ENCODE results near the gene RPTOR.
"Not testable (repeated sequence)": the region's sequence is repeated elsewhere in the genome, so short reads cannot be mapped to it uniquely, and the experiment has no call there.

RPTOR gene

DNA sequence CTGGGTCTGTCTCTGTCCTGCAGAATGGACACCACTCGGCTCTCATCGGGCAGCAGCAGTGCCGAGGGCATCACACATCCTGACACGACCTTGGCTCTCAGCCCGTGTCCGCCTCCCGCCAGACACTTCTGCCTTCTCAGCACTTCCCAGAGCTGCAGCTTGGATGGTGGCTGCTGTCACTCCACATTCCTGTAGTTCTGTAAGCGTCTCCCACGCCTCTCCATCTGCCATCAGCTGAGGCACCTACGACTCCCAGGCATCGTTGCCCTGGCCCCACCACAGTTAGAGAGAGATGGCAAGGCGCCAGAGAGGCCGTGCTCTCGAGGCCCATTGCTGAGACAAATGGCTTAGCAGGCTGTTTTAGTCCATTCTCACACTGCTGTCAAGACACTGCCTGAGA lies 251.1 kb downstream of the RPTOR start:
- Histone ChIP-seq H3K36me3 (peaks cover 12% of the 10 kb centered on the region; the same call in 1 of the 2 replicates), H3K9me3 (no peaks in the 10 kb centered on the region), H3K4me3 (ENCODE audit: low read depth, low read length) (no peak overlapping the region), H3K27me3 (no peaks in the 10 kb centered on the region), H3K4me1 (peaks cover 16% of the 10 kb centered on the region)
- DNase-seq: peak; percentile 66
- TF ChIP-seq, protein P1, sequence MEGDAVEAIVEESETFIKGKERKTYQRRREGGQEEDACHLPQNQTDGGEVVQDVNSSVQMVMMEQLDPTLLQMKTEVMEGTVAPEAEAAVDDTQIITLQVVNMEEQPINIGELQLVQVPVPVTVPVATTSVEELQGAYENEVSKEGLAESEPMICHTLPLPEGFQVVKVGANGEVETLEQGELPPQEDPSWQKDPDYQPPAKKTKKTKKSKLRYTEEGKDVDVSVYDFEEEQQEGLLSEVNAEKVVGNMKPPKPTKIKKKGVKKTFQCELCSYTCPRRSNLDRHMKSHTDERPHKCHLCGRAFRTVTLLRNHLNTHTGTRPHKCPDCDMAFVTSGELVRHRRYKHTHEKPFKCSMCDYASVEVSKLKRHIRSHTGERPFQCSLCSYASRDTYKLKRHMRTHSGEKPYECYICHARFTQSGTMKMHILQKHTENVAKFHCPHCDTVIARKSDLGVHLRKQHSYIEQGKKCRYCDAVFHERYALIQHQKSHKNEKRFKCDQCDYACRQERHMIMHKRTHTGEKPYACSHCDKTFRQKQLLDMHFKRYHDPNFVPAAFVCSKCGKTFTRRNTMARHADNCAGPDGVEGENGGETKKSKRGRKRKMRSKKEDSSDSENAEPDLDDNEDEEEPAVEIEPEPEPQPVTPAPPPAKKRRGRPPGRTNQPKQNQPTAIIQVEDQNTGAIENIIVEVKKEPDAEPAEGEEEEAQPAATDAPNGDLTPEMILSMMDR (IDR thresholded peaks at IDR 0.05; ENCODE audit: low read depth, low read length): no peak

DNA sequence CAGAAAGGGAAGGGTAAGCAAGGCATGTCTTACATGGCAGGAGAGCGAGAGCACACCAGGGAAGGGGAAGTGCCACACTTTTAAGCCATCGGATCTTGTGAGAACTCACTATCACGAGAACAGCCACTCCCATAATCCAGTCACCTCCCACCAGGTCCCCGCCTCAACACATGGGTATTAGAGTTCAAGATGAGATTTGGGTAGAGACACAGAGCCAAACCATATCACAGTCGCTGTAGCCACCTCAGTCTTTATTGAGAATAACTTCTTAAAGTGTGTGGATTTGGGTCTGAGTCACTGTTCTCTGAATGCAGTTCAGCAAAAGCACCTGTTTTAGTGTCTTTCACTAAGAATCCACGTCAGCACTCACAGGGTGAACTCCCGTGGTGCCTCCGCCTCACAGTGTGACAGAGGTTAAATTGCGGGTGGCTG lies 251.8 kb downstream of the RPTOR start:
- Histone ChIP-seq H3K4me1 (peaks cover 9% of the 10 kb centered on the region), H3K4me3 (ENCODE audit: low read depth, low read length) (no peak overlapping the region), H3K27me3 (no peaks in the 10 kb centered on the region), H3K9me3 (no peaks in the 10 kb centered on the region), H3K36me3 (peaks cover 12% of the 10 kb centered on the region; the same call in 1 of the 2 replicates)
- no peak for DNase-seq
- TF ChIP-seq, protein P1 (IDR thresholded peaks at IDR 0.05; ENCODE audit: low read depth, low read length): no peak

DNA sequence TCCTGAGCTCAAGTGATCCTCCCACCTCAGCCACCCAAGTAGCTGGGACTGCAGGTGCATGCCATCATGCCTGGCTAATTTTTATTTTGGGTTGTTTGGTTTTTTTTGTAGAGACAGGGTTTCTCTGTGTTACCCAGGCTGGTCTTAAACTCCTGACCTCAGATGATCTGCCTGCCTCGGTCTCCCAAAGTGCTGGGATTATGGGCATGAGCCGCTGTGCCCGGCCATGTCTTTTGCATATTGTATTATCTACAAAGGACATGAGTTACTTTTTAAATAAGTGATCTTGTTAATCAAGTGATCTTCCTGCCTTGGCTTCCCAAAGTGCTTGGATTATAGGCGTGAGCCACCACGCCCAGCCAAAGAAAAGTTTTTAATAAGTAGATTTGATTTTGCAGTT lies 252.6 kb downstream of the RPTOR start:
- H3K4me3 ChIP-seq (ENCODE audit: low read depth, low read length); H3K27me3 ChIP-seq; DNase-seq; H3K9me3 ChIP-seq; H3K4me1 ChIP-seq: not testable (repeated sequence)
- H3K36me3 ChIP-seq: peaks cover 12% of the 10 kb centered on the region; the same call in 1 of the 2 replicates

DNA sequence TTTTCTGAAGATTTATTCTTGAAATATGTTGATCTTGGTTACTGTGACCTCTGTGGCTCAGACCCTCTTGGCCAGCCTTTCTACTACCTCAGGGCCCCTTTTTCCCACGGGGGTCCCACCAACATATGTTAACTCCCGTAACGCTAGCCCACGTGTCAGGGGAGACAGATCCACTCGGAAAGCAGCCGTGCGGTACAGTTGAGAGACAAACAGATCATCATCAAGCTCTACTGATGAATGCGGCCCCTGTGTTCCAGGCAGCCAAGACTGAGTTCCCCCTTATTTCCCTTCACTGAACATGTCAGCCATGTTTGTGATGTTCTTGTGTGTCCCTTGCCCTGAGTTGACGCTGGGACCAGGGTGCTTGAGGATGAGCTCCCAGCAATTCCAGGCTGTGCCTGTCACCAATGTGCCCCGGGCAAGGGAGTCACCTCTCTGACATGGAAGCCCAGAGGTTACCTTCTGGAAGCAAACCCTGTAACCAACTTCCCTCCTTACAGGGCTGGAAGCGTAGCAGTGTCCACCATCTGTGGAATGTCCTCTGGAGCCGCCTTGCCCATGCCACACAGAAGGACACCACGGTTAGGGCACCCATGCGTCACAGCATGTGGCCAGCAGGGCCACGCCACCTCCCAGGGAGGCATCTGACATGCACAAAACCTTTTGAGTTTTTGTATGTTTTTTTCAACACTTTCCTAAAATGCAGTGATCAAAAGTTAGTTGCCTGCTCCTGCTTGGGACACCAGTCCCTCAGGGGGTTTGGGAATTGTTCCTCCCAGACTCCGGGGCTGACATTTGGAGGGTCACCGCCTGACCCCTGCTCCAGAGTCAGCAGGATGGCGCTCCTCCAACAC lies 253.3 kb downstream of the RPTOR start:
- Histone ChIP-seq H3K27me3 (no peaks in the 10 kb centered on the region), H3K4me1 (peaks cover 4% of the 10 kb centered on the region), H3K36me3 (peaks cover 12% of the 10 kb centered on the region; the same call in 1 of the 2 replicates), H3K9me3 (no peaks in the 10 kb centered on the region), H3K4me3 (ENCODE audit: low read depth, low read length) (no peak overlapping the region)
- DNase-seq: no peak
- TF ChIP-seq, protein P1 (IDR thresholded peaks at IDR 0.05; ENCODE audit: low read depth, low read length): no peak

DNA sequence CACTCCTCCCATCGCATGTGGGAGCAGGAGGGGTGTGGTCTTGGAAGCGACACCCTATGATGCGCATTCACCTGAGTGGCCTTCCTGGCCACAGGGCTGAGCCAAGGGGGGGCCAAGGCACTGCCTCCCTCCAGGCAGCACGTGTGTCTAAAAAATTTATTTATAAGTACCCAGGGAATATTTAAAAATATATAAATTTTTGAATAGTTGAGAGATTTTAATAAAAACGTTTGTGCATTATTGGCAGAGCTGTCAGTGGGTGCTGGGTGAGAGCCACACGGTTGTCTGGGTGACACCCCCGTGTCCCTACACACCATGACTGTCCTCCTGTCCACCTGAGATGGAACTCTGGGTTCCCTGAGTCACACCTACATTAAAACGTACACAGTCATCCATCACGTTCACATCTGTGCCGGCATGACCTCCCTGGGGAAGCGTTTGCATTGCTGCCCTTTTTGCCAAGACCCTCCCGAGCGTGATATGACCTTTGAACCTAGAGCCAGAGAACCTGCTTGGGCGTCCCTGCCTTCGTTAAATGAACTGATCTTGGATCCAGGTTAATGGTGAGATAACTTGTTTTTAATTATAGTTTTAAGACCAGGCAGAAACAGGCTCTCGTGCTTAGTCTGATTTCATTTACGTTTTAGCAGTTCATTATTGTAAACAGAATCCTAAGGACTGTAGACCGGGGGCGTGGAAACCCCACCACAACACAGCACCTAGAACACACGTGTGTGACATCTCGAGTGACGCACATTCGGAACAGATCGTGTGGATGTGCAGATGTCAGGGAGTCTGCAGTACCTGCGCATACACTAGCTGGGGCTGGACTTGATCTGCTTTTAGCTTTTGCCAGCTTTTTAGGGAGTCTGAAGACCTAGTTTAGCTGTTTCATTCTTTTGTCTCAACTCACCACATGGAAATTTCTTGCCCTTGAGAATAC lies 254.2 kb downstream of the RPTOR start:
- H3K9me3 ChIP-seq: no peaks in the 10 kb centered on the region
- no peak for DNase-seq
- H3K4me1 ChIP-seq: peaks cover 4% of the 10 kb centered on the region
- H3K36me3 ChIP-seq: peaks cover 8% of the 10 kb centered on the region; the same call in 1 of the 2 replicates
- H3K27me3 ChIP-seq: no peaks in the 10 kb centered on the region
- TF ChIP-seq, protein P1 (IDR thresholded peaks at IDR 0.05; ENCODE audit: low read depth, low read length): no peak
- no peak overlapping the region for H3K4me3 ChIP-seq (ENCODE audit: low read depth, low read length)

All from BE2C (cell line).